Astrocyte of the cerebellum (primary cell): ENCODE data around the gene SIX2.

Experiments used
- DNase-seq: peaks from one replicate; pipeline ENCODE4 v3.0.0-alpha.2; 2011; ENCODE audit warnings: low read depth
- H3K4me3 ChIP-seq: 2 replicates; pipeline ENCODE4 v1.5.1; 2011; ENCODE audit warnings: mild to moderate bottlenecking, low read depth, low read length, moderate library complexity
- CTCF ChIP-seq: IDR thresholded peaks from 2 replicates; pipeline ENCODE4 v1.5.1; 2012; ENCODE audit warnings: low read length, low read depth, moderate library complexity, mild to moderate bottlenecking; ENCODE audit errors: missing control alignments
- in situ Hi-C: cut with HindIII; loops from 2 replicates; pipeline ENCODE4 v1.10.0; 2017; ENCODE audit warnings: low sequenced_read_pairs

SIX2 gene

GRCh38 chr2:45033302-45033701, 24.1 kb upstream of the SIX2 start:
- no peak for DNase-seq
- no peak overlapping the region for H3K4me3 ChIP-seq
- in situ Hi-C loops: no loop called here
- TF ChIP-seq CTCF: no peak

- no peak for DNase-seq
- H3K4me3 ChIP-seq: no peak overlapping the region
- in situ Hi-C loops: no loop called here
- TF ChIP-seq CTCF: no peak
Observed at GRCh38 chr2:45031028-45031427, 21.8 kb upstream of the SIX2 start.

- DNase-seq: no peak
- in situ Hi-C loops: no loop called here
- no peak for TF ChIP-seq CTCF
Observed at GRCh38 chr2:45030553-45030952, 21.3 kb upstream of the SIX2 start.

GRCh38 chr2:45029215-45029614, 20.0 kb upstream of the SIX2 start:
- no peak overlapping the region for H3K4me3 ChIP-seq
- no peak for DNase-seq
- in situ Hi-C loops: no loop called here
- no peak for TF ChIP-seq CTCF

More at GRCh38 chr2:45030553-45030952, 21.3 kb upstream of the SIX2 start:
- H3K4me3 ChIP-seq: no peak overlapping the region

- H3K4me3 ChIP-seq: no peak overlapping the region
- no peak for TF ChIP-seq CTCF
- in situ Hi-C loops: no loop called here
- DNase-seq: no peak
Observed at GRCh38 chr2:45028276-45028675, 19.0 kb upstream of the SIX2 start.

- DNase-seq: no peak
- no peak for TF ChIP-seq CTCF
- in situ Hi-C loops: no loop called here
- H3K4me3 ChIP-seq: no peak overlapping the region
Observed at GRCh38 chr2:45026924-45027450, 17.7 kb upstream of the SIX2 start.
